ENCODE measurements around the gene AGAP2. TPM values are rescaled to one million over a fixed set of nuclear protein-coding genes. Genes with fewer than 3 reads are reported as not detected.

Gene AGAP2
- total RNA-seq, 4 donors from 2014 or later: 0.49 to 2.8 (median 2.0) TPM

- no peak for TF ChIP-seq CTCF (IDR thresholded peaks at IDR 0.05; ENCODE audit: low read depth)
Observed at GRCh38 chr12:57772429-57773322, 34.1 kb upstream of the AGAP2 start, which contains the start of gene EEF1AKMT3. EEF1AKMT3 (plus strand) TSS chr12:57772614; CDS start chr12:57772725, 111 bp downstream.

- TF ChIP-seq CTCF (IDR thresholded peaks at IDR 0.05; ENCODE audit: low read depth): no peak
Observed at GRCh38 chr12:57771873-57772428, 33.4 kb upstream of the AGAP2 start, which contains the start of gene METTL1. METTL1 (minus strand) TSS chr12:57772105; CDS start chr12:57772083, 22 bp downstream.

GRCh38 chr12:57771236-57771872 is 32.8 kb upstream of the AGAP2 start:
- TF ChIP-seq CTCF (IDR thresholded peaks at IDR 0.05; ENCODE audit: low read depth): no peak

- TF ChIP-seq CTCF (IDR thresholded peaks at IDR 0.05; ENCODE audit: low read depth): no peak
Observed at GRCh38 chr12:57770734-57771133, 32.2 kb upstream of the AGAP2 start.

- TF ChIP-seq CTCF (IDR thresholded peaks at IDR 0.05; ENCODE audit: low read depth): no peak
Observed at GRCh38 chr12:57769594-57769993, 31.1 kb upstream of the AGAP2 start.

GRCh38 chr12:57767876-57768275 is 29.3 kb upstream of the AGAP2 start:
- no peak for TF ChIP-seq CTCF (IDR thresholded peaks at IDR 0.05; ENCODE audit: low read depth)

GRCh38 chr12:57767305-57767698 is 28.8 kb upstream of the AGAP2 start:
- no peak for TF ChIP-seq CTCF (IDR thresholded peaks at IDR 0.05; ENCODE audit: low read depth)
